DOHH2 (cell line): ENCODE data around the gene EPHA3.

Source experiments
- EZH2phosphoT487 ChIP-seq: fragments of 200-600 bp; sonication (generic); IDR thresholded peaks from 2 replicates; pipeline ENCODE4 v1.6.1; 2017; ENCODE audit warnings: borderline replicate concordance, mild to moderate bottlenecking, antibody characterized with exemption, low read length, moderate library complexity, mixed read lengths
- TF ChIP-seq, protein P1 (sequence below): fragments of 200-600 bp; sonication (generic); IDR thresholded peaks from one replicate; pipeline ENCODE4 v1.5.1; 2014; ENCODE audit warnings: antibody characterized with exemption, mild to moderate bottlenecking, low read depth, low read length; ENCODE audit not compliant: poor library complexity, severe bottlenecking

DNA sequence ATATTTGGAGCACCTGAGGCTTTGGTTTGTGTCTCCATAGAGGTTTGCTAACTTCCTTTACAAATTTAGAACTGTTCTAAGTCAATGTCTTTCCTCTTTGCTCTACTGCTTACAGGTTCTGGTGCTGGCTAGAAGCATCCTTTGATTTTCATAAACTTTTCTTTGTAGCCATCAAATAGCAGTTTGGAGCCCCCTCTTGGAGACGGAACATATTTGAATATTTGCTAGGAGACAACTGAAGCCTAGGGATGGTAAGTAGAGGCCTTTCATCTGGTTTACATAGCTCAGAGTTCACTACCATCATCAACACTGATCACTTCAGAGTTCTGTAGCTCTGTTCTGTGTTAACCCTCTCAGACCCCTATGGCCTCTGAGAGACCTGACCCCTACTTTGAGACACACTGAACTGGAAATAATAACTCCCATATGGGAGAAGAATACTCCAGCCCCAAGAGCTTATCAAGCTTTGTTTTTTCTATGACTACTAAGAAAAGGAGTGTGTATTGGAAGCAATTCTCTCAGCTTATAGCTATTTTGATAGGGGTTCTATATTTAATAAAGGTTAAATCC lies 420.4 kb downstream of the EPHA3 start:
- TF ChIP-seq, protein P1, sequence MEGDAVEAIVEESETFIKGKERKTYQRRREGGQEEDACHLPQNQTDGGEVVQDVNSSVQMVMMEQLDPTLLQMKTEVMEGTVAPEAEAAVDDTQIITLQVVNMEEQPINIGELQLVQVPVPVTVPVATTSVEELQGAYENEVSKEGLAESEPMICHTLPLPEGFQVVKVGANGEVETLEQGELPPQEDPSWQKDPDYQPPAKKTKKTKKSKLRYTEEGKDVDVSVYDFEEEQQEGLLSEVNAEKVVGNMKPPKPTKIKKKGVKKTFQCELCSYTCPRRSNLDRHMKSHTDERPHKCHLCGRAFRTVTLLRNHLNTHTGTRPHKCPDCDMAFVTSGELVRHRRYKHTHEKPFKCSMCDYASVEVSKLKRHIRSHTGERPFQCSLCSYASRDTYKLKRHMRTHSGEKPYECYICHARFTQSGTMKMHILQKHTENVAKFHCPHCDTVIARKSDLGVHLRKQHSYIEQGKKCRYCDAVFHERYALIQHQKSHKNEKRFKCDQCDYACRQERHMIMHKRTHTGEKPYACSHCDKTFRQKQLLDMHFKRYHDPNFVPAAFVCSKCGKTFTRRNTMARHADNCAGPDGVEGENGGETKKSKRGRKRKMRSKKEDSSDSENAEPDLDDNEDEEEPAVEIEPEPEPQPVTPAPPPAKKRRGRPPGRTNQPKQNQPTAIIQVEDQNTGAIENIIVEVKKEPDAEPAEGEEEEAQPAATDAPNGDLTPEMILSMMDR, result no peak
- no peak for TF ChIP-seq EZH2phosphoT487
